ENCODE measurements around the gene SLC18B1. TPM values are rescaled to one million over a fixed set of nuclear protein-coding genes. Genes with fewer than 3 reads are reported as not detected.
A peak's percentile ranks its signal among the peaks of the same experiment; 100 is the strongest.
"Not testable (repeated sequence)": the region's sequence is repeated elsewhere in the genome, so short reads cannot be mapped to it uniquely, and the experiment has no call there.

Gene SLC18B1
- total RNA-seq, 1 donor from 2014 or later = 11.2 TPM

- DNase-seq = peak; percentile 85
These were observed 567 bp upstream of the SLC18B1 start for GRCh38 chr6:132798869-132799538.

GRCh38 chr6:132795461-132795860 lies 3.0 kb downstream of the SLC18B1 start:
- DNase-seq = no peak

GRCh38 chr6:132792510-132792909 lies 5.9 kb downstream of the SLC18B1 start:
- peak; percentile 31 for DNase-seq

- peak; percentile 83 for DNase-seq
These were observed 8.0 kb downstream of the SLC18B1 start for GRCh38 chr6:132790450-132790849.

GRCh38 chr6:132789396-132789776 lies 9.1 kb downstream of the SLC18B1 start:
- DNase-seq = no peak

- no peak for DNase-seq
These were observed 9.6 kb downstream of the SLC18B1 start for GRCh38 chr6:132788658-132789395.

GRCh38 chr6:132785936-132786335 lies 12.5 kb downstream of the SLC18B1 start:
- DNase-seq = no peak

- DNase-seq = peak; percentile 32
These were observed 17.6 kb downstream of the SLC18B1 start for GRCh38 chr6:132780770-132781371.

GRCh38 chr6:132777881-132778280 lies 20.6 kb downstream of the SLC18B1 start:
- DNase-seq = not testable (repeated sequence)

- DNase-seq = peak; percentile 34
These were observed 30.4 kb downstream of the SLC18B1 start for GRCh38 chr6:132768051-132768517.

GRCh38 chr6:132765560-132765959 lies 32.9 kb downstream of the SLC18B1 start:
- DNase-seq = no peak

- no peak for DNase-seq
These were observed 34.1 kb downstream of the SLC18B1 start for GRCh38 chr6:132764370-132764769.

- DNase-seq = no peak
These were observed 35.2 kb downstream of the SLC18B1 start for GRCh38 chr6:132763269-132763668.

- no peak for DNase-seq
These were observed 38.2 kb downstream of the SLC18B1 start for GRCh38 chr6:132760256-132760655.

GRCh38 chr6:132758689-132759088 lies 39.7 kb downstream of the SLC18B1 start:
- DNase-seq = no peak

- DNase-seq = no peak
These were observed 46.2 kb downstream of the SLC18B1 start for GRCh38 chr6:132752255-132752654.

- no peak for DNase-seq
These were observed 46.6 kb downstream of the SLC18B1 start for GRCh38 chr6:132751828-132752227.

GRCh38 chr6:132751306-132751705 lies 47.1 kb downstream of the SLC18B1 start:
- no peak for DNase-seq

- DNase-seq = no peak
These were observed 47.8 kb downstream of the SLC18B1 start for GRCh38 chr6:132750455-132751248.

- DNase-seq = no peak
These were observed 49.3 kb downstream of the SLC18B1 start for GRCh38 chr6:132749111-132749510.

GRCh38 chr6:132748446-132748845 lies 50.0 kb downstream of the SLC18B1 start:
- no peak for DNase-seq

- no peak for DNase-seq
These were observed 52.4 kb downstream of the SLC18B1 start for GRCh38 chr6:132746048-132746447.

GRCh38 chr6:132742495-132742894 lies 55.9 kb downstream of the SLC18B1 start:
- DNase-seq = no peak
